ENCODE data around the gene GNS. TPM values are rescaled to one million over a fixed set of nuclear protein-coding genes. Genes with fewer than 3 reads are reported as not detected.

GNS gene
- polyA plus RNA-seq, 1 donor from 2014 or later: 39.0 TPM

DNA sequence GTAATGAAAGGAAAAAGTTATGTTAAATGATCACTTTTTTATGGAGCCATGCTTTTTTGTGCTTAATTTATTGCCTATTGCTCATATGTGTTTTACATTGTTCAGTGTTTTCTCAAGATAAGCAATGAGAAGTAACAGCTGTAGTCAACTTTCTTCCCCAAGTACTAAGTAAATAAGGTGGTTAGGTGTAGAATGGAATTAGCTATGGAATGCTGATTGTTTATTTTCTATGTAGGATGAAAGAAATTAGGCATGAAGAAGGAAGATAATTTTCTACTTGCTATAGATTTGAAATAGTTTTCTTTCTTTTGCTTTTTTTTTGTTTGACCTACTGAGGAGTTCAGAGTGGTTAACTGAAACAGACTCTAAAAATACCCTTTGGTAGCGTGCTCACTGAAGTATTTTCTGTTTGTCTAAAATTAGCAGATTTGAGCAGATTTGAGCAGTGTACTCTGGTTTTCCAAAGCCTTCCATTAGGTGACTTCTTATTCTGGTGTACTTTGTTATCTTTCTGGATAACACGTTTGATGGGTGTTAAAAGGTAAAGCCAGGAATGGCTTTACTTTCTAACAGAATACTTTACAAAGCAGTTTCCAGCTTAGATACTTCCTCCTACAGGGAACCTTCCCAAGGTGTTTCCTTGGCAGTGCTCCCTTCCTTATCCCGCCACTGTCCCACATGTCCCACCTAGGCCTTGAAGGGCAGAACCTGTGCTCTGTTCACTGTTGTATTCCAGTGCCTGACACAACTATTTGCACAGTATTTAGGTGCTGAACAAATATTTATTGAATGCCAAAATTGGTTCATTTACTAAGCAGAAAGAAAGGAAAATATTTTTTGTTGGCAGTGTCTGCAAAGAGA is 92.9 kb downstream of the GNS start:
- Histone ChIP-seq H3F3A (ENCODE audit: insufficient read depth, low read length, poor library complexity, severe bottlenecking) (no peaks in the 10 kb centered on the region), H3K27ac (ENCODE audit: low read length) (no peak overlapping the region)
- TF ChIP-seq SMC3 (conservative IDR thresholded peaks at IDR 0.05; ENCODE audit: poor library complexity) (no peak), EP300 (conservative IDR thresholded peaks at IDR 0.05; ENCODE audit: poor library complexity, severe bottlenecking) (no peak), EZH2 (IDR thresholded peaks at IDR 0.05; ENCODE audit: borderline replicate concordance, insufficient read depth, low read length, poor library complexity, severe bottlenecking) (no peak), TAF1 (IDR thresholded peaks at IDR 0.05; ENCODE audit: low read depth) (no peak), RAD21 (conservative IDR thresholded peaks at IDR 0.05) (no peak), POLR2AphosphoS5 (IDR thresholded peaks at IDR 0.05) (no peak), MXI1 (conservative IDR thresholded peaks at IDR 0.05; ENCODE audit: poor library complexity, severe bottlenecking) (no peak)
- TF ChIP-seq, protein P1, sequence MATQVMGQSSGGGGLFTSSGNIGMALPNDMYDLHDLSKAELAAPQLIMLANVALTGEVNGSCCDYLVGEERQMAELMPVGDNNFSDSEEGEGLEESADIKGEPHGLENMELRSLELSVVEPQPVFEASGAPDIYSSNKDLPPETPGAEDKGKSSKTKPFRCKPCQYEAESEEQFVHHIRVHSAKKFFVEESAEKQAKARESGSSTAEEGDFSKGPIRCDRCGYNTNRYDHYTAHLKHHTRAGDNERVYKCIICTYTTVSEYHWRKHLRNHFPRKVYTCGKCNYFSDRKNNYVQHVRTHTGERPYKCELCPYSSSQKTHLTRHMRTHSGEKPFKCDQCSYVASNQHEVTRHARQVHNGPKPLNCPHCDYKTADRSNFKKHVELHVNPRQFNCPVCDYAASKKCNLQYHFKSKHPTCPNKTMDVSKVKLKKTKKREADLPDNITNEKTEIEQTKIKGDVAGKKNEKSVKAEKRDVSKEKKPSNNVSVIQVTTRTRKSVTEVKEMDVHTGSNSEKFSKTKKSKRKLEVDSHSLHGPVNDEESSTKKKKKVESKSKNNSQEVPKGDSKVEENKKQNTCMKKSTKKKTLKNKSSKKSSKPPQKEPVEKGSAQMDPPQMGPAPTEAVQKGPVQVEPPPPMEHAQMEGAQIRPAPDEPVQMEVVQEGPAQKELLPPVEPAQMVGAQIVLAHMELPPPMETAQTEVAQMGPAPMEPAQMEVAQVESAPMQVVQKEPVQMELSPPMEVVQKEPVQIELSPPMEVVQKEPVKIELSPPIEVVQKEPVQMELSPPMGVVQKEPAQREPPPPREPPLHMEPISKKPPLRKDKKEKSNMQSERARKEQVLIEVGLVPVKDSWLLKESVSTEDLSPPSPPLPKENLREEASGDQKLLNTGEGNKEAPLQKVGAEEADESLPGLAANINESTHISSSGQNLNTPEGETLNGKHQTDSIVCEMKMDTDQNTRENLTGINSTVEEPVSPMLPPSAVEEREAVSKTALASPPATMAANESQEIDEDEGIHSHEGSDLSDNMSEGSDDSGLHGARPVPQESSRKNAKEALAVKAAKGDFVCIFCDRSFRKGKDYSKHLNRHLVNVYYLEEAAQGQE (IDR thresholded peaks at IDR 0.05; ENCODE audit: borderline replicate concordance): no peak
- TF ChIP-seq, protein P2, sequence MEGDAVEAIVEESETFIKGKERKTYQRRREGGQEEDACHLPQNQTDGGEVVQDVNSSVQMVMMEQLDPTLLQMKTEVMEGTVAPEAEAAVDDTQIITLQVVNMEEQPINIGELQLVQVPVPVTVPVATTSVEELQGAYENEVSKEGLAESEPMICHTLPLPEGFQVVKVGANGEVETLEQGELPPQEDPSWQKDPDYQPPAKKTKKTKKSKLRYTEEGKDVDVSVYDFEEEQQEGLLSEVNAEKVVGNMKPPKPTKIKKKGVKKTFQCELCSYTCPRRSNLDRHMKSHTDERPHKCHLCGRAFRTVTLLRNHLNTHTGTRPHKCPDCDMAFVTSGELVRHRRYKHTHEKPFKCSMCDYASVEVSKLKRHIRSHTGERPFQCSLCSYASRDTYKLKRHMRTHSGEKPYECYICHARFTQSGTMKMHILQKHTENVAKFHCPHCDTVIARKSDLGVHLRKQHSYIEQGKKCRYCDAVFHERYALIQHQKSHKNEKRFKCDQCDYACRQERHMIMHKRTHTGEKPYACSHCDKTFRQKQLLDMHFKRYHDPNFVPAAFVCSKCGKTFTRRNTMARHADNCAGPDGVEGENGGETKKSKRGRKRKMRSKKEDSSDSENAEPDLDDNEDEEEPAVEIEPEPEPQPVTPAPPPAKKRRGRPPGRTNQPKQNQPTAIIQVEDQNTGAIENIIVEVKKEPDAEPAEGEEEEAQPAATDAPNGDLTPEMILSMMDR (IDR thresholded peaks at IDR 0.05; ENCODE audit: poor library complexity, severe bottlenecking): no peak

DNA sequence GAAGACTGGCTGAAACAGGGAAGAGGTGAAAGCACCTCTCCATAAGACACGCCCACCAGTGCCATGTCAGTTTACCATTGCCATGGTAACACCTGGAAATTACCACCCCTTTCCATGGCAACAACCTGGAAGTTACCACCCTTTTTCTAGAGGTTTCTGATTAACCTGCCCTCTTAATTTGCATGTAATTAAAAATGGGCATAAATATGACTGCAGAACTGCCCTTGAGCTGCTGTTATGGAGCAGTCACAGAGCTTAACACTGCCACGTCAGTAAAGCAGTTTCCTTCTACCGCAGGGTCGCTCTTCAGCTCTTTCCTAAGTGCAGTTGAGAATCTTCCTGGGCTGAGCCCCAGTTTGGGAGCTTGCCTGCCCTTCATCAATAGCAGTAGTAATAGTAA is 93.7 kb downstream of the GNS start:
- Histone ChIP-seq H3K27me3 (ENCODE audit: insufficient read depth, low read depth, low read length) (no peaks in the 10 kb centered on the region), H3K9me3 (ENCODE audit: low read length) (no peaks in the 10 kb centered on the region), H3K36me3 (ENCODE audit: insufficient read depth, low read length) (no peaks in the 10 kb centered on the region), H3F3A (ENCODE audit: insufficient read depth, low read length, poor library complexity, severe bottlenecking) (no peaks in the 10 kb centered on the region), H3K4me2 (ENCODE audit: low read length) (no peak overlapping the region), H3K4me3 (ENCODE audit: low read length) (no peak overlapping the region), H3K79me2 (replicated peaks; ENCODE audit: insufficient read depth, low read length) (no peaks in the 10 kb centered on the region), H2AFZ (ENCODE audit: low read depth, low read length) (no peak overlapping the region), H3K9me2 (ENCODE audit: insufficient read depth, low read length) (no peaks in the 10 kb centered on the region), H3K27ac (ENCODE audit: low read length) (no peak overlapping the region), H4K20me1 (ENCODE audit: insufficient read depth) (no peaks in the 10 kb centered on the region), H3K9ac (ENCODE audit: low read length) (no peak overlapping the region)
- TF ChIP-seq, protein P1 (IDR thresholded peaks at IDR 0.05; ENCODE audit: borderline replicate concordance): no peak
- TF ChIP-seq EP300 (conservative IDR thresholded peaks at IDR 0.05; ENCODE audit: poor library complexity, severe bottlenecking): no peak
- TF ChIP-seq RAD21 (conservative IDR thresholded peaks at IDR 0.05): no peak
- TF ChIP-seq SMC3 (conservative IDR thresholded peaks at IDR 0.05; ENCODE audit: poor library complexity): no peak
- TF ChIP-seq TAF1 (IDR thresholded peaks at IDR 0.05; ENCODE audit: low read depth): no peak
- TF ChIP-seq MXI1 (conservative IDR thresholded peaks at IDR 0.05; ENCODE audit: poor library complexity, severe bottlenecking): no peak
- no peak for TF ChIP-seq POLR2AphosphoS5 (IDR thresholded peaks at IDR 0.05)
- TF ChIP-seq, protein P2 (IDR thresholded peaks at IDR 0.05; ENCODE audit: poor library complexity, severe bottlenecking): no peak
- TF ChIP-seq EZH2 (IDR thresholded peaks at IDR 0.05; ENCODE audit: borderline replicate concordance, insufficient read depth, low read length, poor library complexity, severe bottlenecking): no peak

More for the DNA sequence above, 92.9 kb downstream of the GNS start:
- no peak overlapping the region for H3K4me2 ChIP-seq (ENCODE audit: low read length)
- H3K9ac ChIP-seq (ENCODE audit: low read length): no peak overlapping the region
- H3K9me3 ChIP-seq (ENCODE audit: low read length): no peaks in the 10 kb centered on the region
- no peaks in the 10 kb centered on the region for H3K27me3 ChIP-seq (ENCODE audit: insufficient read depth, low read depth, low read length)
- H3K9me2 ChIP-seq (ENCODE audit: insufficient read depth, low read length): no peaks in the 10 kb centered on the region
- H2AFZ ChIP-seq (ENCODE audit: low read depth, low read length): no peak overlapping the region
- H3K36me3 ChIP-seq (ENCODE audit: insufficient read depth, low read length): no peaks in the 10 kb centered on the region
- H3K4me3 ChIP-seq (ENCODE audit: low read length): no peak overlapping the region
- H3K79me2 ChIP-seq (replicated peaks; ENCODE audit: insufficient read depth, low read length): no peaks in the 10 kb centered on the region
- H4K20me1 ChIP-seq (ENCODE audit: insufficient read depth): no peaks in the 10 kb centered on the region
